H1 (cell line): ENCODE measurements around the gene TRHDE. TPM values are rescaled to one million over a fixed set of nuclear protein-coding genes. Genes with fewer than 3 reads are reported as not detected.

ENCODE experiments used
- CTCF ChIA-PET: fragments of 300-600 bp; sonication (Branson Sonifier 250); formaldehyde crosslinking; loops from one replicate; lab custom pipeline; 2021; ENCODE audit not compliant: partially characterized antibody; lab: Charles Lee
- POLR2A ChIA-PET: fragments of 300-600 bp; sonication (Branson Sonifier 250); formaldehyde crosslinking; loops from one replicate; lab custom pipeline; 2021; ENCODE audit warnings: inconsistent platforms; ENCODE audit not compliant: partially characterized antibody; lab: Charles Lee
- DNase-seq, 2 experiments: peaks; one replicate each; pipeline versions ENCODE4 v3.0.0 to v3.0.0-alpha.2; 2010 to 2022; ENCODE audit warnings: low spot score in 2 of 2, low read depth in 1 of 2, mixed read lengths in 1 of 2
- FAIRE-seq: peaks from 2 replicates; lab custom pipeline; 2011; peaks lifted over from hg19 to GRCh38; lab: Jason Lieb, UNC
- H2AFZ ChIP-seq: 2 replicates; pipeline ENCODE4 v1.8.1; 2012; ENCODE audit warnings: low read length, inconsistent platforms
- H2AK5ac ChIP-seq: 2 replicates; pipeline ENCODE4 v1.6.1; 2013; ENCODE audit warnings: low read depth, low read length
- H2BK120ac ChIP-seq: replicated peaks from 2 replicates; pipeline ENCODE3; 2013; ENCODE audit warnings: low read depth, low read length, inconsistent platforms
- H2BK12ac ChIP-seq: 2 replicates; pipeline ENCODE4 v1.6.1; 2013; ENCODE audit warnings: low read depth, low read length
- H2BK15ac ChIP-seq: 2 replicates; pipeline ENCODE4 v1.6.1; 2013; ENCODE audit warnings: low read length
- H2BK20ac ChIP-seq: 2 replicates; pipeline ENCODE4 v1.6.1; 2013; ENCODE audit warnings: low read length
- H2BK5ac ChIP-seq: 2 replicates; pipeline ENCODE4 v1.6.1; 2013; ENCODE audit warnings: low read depth, low read length
- H3K14ac ChIP-seq: 2 replicates; pipeline ENCODE4 v1.6.1; 2013; ENCODE audit warnings: inconsistent platforms; ENCODE audit not compliant: insufficient read length
- H3K18ac ChIP-seq: 2 replicates; pipeline ENCODE4 v1.6.1; 2013; ENCODE audit warnings: low read length; ENCODE audit errors: extremely low read depth
- H3K23ac ChIP-seq: 2 replicates; pipeline ENCODE4 v1.6.1; 2013; ENCODE audit warnings: inconsistent platforms; ENCODE audit not compliant: insufficient read length
- H3K23me2 ChIP-seq: 2 replicates; pipeline ENCODE4 v1.6.1; 2013; ENCODE audit warnings: low read depth, low read length
- H3K27ac ChIP-seq: 2 replicates; pipeline ENCODE4 v1.6.1; 2011; ENCODE audit warnings: low read depth, low read length, inconsistent platforms
- H3K27me3 ChIP-seq, 4 experiments: replicated peaks in 1 of 4; 1 replicate in 1 of 4; 2 replicates in 3 of 4; pipeline versions ENCODE4 v1.6.1 to v1.8.1; 2011 to 2013; ENCODE audit warnings: low read length in 3 of 4, mild to moderate bottlenecking in 3 of 4, inconsistent platforms in 2 of 4, mixed read lengths in 2 of 4, moderate library complexity in 1 of 4; ENCODE audit not compliant: control insufficient read depth in 3 of 4, insufficient read depth in 3 of 4; ENCODE audit errors: extremely low read depth in 1 of 4
- H3K36me3 ChIP-seq, 4 experiments: 2 replicates each; pipeline versions ENCODE4 v1.6.1 to v1.8.1; 2011 to 2013; ENCODE audit warnings: mild to moderate bottlenecking in 4 of 4, low read length in 3 of 4, moderate library complexity in 2 of 4, control low read depth in 1 of 4, inconsistent platforms in 1 of 4; ENCODE audit not compliant: insufficient read depth in 4 of 4, control insufficient read depth in 2 of 4
- H3K4ac ChIP-seq: replicated peaks from 2 replicates; pipeline ENCODE3; 2013; ENCODE audit warnings: low read length, low read depth, mixed read lengths, inconsistent platforms; ENCODE audit not compliant: insufficient read length
- H3K4me1 ChIP-seq, 4 experiments: replicated peaks in 1 of 4; 1 replicate in 1 of 4; 2 replicates in 3 of 4; pipeline versions ENCODE4 v1.6.1 to v1.8.1; 2011 to 2013; ENCODE audit warnings: low read length in 3 of 4, inconsistent platforms in 2 of 4, mixed read lengths in 1 of 4; ENCODE audit not compliant: insufficient read depth in 4 of 4, control insufficient read depth in 3 of 4
- H3K4me2 ChIP-seq, 2 experiments: 2 replicates each; pipeline versions ENCODE4 v1.6.1 to v1.8.1; 2011 to 2013; ENCODE audit warnings: low read depth in 2 of 2, low read length in 2 of 2, control low read depth in 1 of 2, inconsistent platforms in 1 of 2, mild to moderate bottlenecking in 1 of 2; ENCODE audit not compliant: insufficient read depth in 1 of 2
- H3K4me3 ChIP-seq, 4 experiments: fragments of 200-600, 300-600 bp in 1 of 4; sonication (generic), shearing (Covaris generic), sonication (Bioruptor Twin) in 1 of 4; 2 replicates each; pipeline versions ENCODE4 v1.5.1 to v1.8.1; 2011 to 2016; ENCODE audit warnings: low read length in 4 of 4, low read depth in 3 of 4, control low read depth in 2 of 4, inconsistent platforms in 2 of 4, mild to moderate bottlenecking in 2 of 4, mixed read lengths in 1 of 4, moderate library complexity in 1 of 4; ENCODE audit not compliant: insufficient read depth in 2 of 4; ENCODE audit errors: extremely low read depth in 1 of 4
- H3K56ac ChIP-seq: replicated peaks from 2 replicates; pipeline ENCODE3; 2013; ENCODE audit warnings: low read depth, mild to moderate bottlenecking, mixed read lengths, low read length, inconsistent platforms; ENCODE audit not compliant: insufficient read length
- H3K79me1 ChIP-seq: 2 replicates; pipeline ENCODE4 v1.6.1; 2013; ENCODE audit warnings: low read depth, low read length, control low read depth
- H3K79me2 ChIP-seq, 2 experiments: 2 replicates each; pipeline versions ENCODE4 v1.6.1 to v1.8.1; 2012 to 2013; ENCODE audit warnings: low read length in 2 of 2, mild to moderate bottlenecking in 2 of 2, inconsistent platforms in 1 of 2; ENCODE audit not compliant: insufficient read depth in 2 of 2, control insufficient read depth in 1 of 2
- H3K9ac ChIP-seq, 4 experiments: replicated peaks in 1 of 4; 1 replicate in 1 of 4; 2 replicates in 3 of 4; pipeline versions ENCODE4 v1.6.1 to v1.8.1; 2011 to 2013; ENCODE audit warnings: low read depth in 3 of 4, low read length in 3 of 4, control low read depth in 2 of 4, mild to moderate bottlenecking in 2 of 4, moderate library complexity in 2 of 4, inconsistent platforms in 1 of 4; ENCODE audit errors: extremely low read depth in 1 of 4
- H3K9me3 ChIP-seq, 2 experiments: 2 replicates each; pipeline versions ENCODE4 v1.6.1 to v1.8.1; 2012 to 2013; ENCODE audit warnings: mild to moderate bottlenecking in 2 of 2, moderate library complexity in 2 of 2, control low read depth in 1 of 2, inconsistent platforms in 1 of 2, low read depth in 1 of 2, low read length in 1 of 2, mixed read lengths in 1 of 2; ENCODE audit not compliant: insufficient read depth in 2 of 2
- H4K20me1 ChIP-seq, 2 experiments: replicated peaks in 1 of 2; 2 replicates each; pipeline versions ENCODE3 to v1.8.1; 2011 to 2013; ENCODE audit warnings: inconsistent platforms in 2 of 2, low read length in 2 of 2, mild to moderate bottlenecking in 1 of 2; ENCODE audit not compliant: insufficient read depth in 2 of 2, control insufficient read depth in 1 of 2
- H4K5ac ChIP-seq: 2 replicates; pipeline ENCODE4 v1.6.1; 2013; ENCODE audit warnings: low read length, low read depth, mixed read lengths, inconsistent platforms; ENCODE audit not compliant: insufficient read length
- H4K8ac ChIP-seq: 2 replicates; pipeline ENCODE4 v1.8.0; 2013; ENCODE audit warnings: mild to moderate bottlenecking, moderate library complexity, low read length, inconsistent platforms; ENCODE audit not compliant: insufficient read depth; ENCODE audit errors: extremely low read depth
- H4K91ac ChIP-seq: replicated peaks from 2 replicates; pipeline ENCODE3; 2013; ENCODE audit warnings: low read length, mixed read lengths, inconsistent platforms; ENCODE audit not compliant: insufficient read length
- ATF3 ChIP-seq: IDR thresholded peaks from 2 replicates; pipeline ENCODE4 v1.6.1; 2011; ENCODE audit warnings: low read depth, mild to moderate bottlenecking, low read length; ENCODE audit not compliant: insufficient read depth
- BRCA1 ChIP-seq: IDR thresholded peaks from 2 replicates; pipeline ENCODE4 v1.6.1; 2012; ENCODE audit warnings: low read depth, low read length, improper control_type of control experiment
- CTCF ChIP-seq, 3 experiments: IDR thresholded peaks; 1 replicate in 2 of 3; 2 replicates in 1 of 3; pipeline versions ENCODE4 v1.5.1 to v1.6.1; 2011; ENCODE audit warnings: low read length in 3 of 3, mild to moderate bottlenecking in 3 of 3, inconsistent platforms in 2 of 3, low read depth in 1 of 3, moderate library complexity in 1 of 3; ENCODE audit not compliant: insufficient read depth in 1 of 3; ENCODE audit errors: control extremely low read depth in 1 of 3
- KDM4A ChIP-seq: IDR thresholded peaks from one replicate; pipeline ENCODE4 v1.7.1; 2012; ENCODE audit warnings: low read depth, mild to moderate bottlenecking, moderate library complexity, low read length, inconsistent platforms; ENCODE audit not compliant: severe bottlenecking
- RAD21 ChIP-seq, 2 experiments: IDR thresholded peaks in 1 of 2; conservative IDR thresholded peaks in 1 of 2; 2 replicates each; pipeline ENCODE4 v1.6.1; 2011; ENCODE audit warnings: low read depth in 2 of 2, low read length in 2 of 2, improper control_type of control experiment in 1 of 2, inconsistent platforms in 1 of 2, mild to moderate bottlenecking in 1 of 2, moderate library complexity in 1 of 2
- SIX5 ChIP-seq: IDR thresholded peaks from 2 replicates; pipeline ENCODE4 v1.6.1; 2011; ENCODE audit warnings: mild to moderate bottlenecking, low read depth, low read length
- TBP ChIP-seq: IDR thresholded peaks from 2 replicates; pipeline ENCODE4 v1.6.1; 2011; ENCODE audit warnings: low read depth, low read length, improper control_type of control experiment
- WGBS, 2 experiments: shearing (Covaris generic) in 1 of 2; methylation state at CpG; one replicate each; pipeline versions ENCODE4 v1.1.6 to v1.1.7; 2013 to 2015; ENCODE audit warnings: low lambda C conversion rate in 2 of 2, mixed read lengths in 2 of 2, inconsistent platforms in 1 of 2, low coverage in 1 of 2, missing lambda C conversion rate in 1 of 2; ENCODE audit not compliant: insufficient replicate concordance in 2 of 2, insufficient coverage in 1 of 2, insufficient read length in 1 of 2; ENCODE audit errors: extremely low coverage in 1 of 2, missing lambda C conversion rate in 1 of 2; 5-methylcytosine and 5-hydroxymethylcytosine counted together
- polyA plus RNA-seq, 7 experiments: library from polyadenylated mRNA; depleted of rRNA in 3 of 7; stranded (reverse) in 5 of 7; unstranded in 2 of 7; fragments of >200 nt in 5 of 7; fragments of 200-250 nt in 2 of 7; gene quantifications; 1 replicate in 5 of 7; 2 replicates in 1 of 7; 4 replicates in 1 of 7; pipeline versions ENCODE4 v1.2.1 to v1.2.3, GENCODE V29; 2011 to 2013; ENCODE audit warnings: missing spikeins in 2 of 7, mixed read lengths in 2 of 7
- total RNA-seq: library from RNA; stranded (reverse); fragmentation: NEBNext Ultra II Directional; extraction: Animal tissue kit (Norgen Biotek cat#: 25700); gene quantifications from 2 replicates; pipeline ENCODE4 v1.2.1, GENCODE V29; 2021

Gene TRHDE
- total and polyA plus RNA-seq, 2 of the 8 experiments (the other 6 are each of a cell fraction or from before 2014, with no cell fraction given), result 1.3 to 5.0 TPM

GRCh38 chr12:72330301-72330700, 58.1 kb downstream of the TRHDE start:
- H4K5ac ChIP-seq, result no peak overlapping the region
- WGBS, 2 experiments, result 80% methylated on average over 9 of the region's 9 CpGs; no CpG with 5 or more reads in 1 of the 2 experiments
- no peaks in the 10 kb centered on the region for H3K79me2 ChIP-seq
- DNase-seq (no peak), FAIRE-seq (peak; percentile 7)
- H3K23ac ChIP-seq, result no peak overlapping the region
- no peaks in the 10 kb centered on the region for H3K27me3 ChIP-seq
- no peak overlapping the region for H2BK15ac ChIP-seq
- ChIA-PET CTCF (interaction anchor here (0.7 to 2.7 kb wide), 8 partner anchors 12 to 195 kb away, joined by 3 to 7 read pairs (median 3); no protein-coding TSS in a partner anchor), POLR2A (no interaction called here)
- no peaks in the 10 kb centered on the region for H3K79me1 ChIP-seq
- no peak overlapping the region for H3K4ac ChIP-seq
- peaks cover 0 to 3% (median 0%) of the 10 kb centered on the region in 4 experiments; a peak in 1 of 7 replicates for H3K4me1 ChIP-seq
- H3K4me3 ChIP-seq, result no peak overlapping the region
- H4K91ac ChIP-seq, result no peak overlapping the region
- no peak overlapping the region for H4K8ac ChIP-seq
- H3K23me2 ChIP-seq, result no peaks in the 10 kb centered on the region
- H2BK20ac ChIP-seq, result no peak overlapping the region
- no peak overlapping the region for H3K18ac ChIP-seq
- no peak overlapping the region for H3K27ac ChIP-seq
- TF ChIP-seq RAD21 (IDR thresholded peaks at IDR 0.05 in 1 of 2, conservative IDR thresholded peaks at IDR 0.05 in 1 of 2; ENCODE audit: low read depth in 2 of 2, low read length in 2 of 2) (peak in 1 of 2 experiments; percentile 37; a peak in 2 of 4 replicates), SIX5 (no peak), CTCF (IDR thresholded peaks at IDR 0.05; ENCODE audit: control extremely low read depth in 1 of 3, insufficient read depth in 1 of 3, low read depth in 1 of 3, low read length in 3 of 3) (peak in 2 of 3 experiments; percentile 27 to 33; a peak in 2 of 4 replicates), TBP (peak; percentile 87), KDM4A (no peak), BRCA1 (no peak), ATF3 (no peak)
- H3K14ac ChIP-seq, result no peak overlapping the region
- no peak overlapping the region for H3K4me2 ChIP-seq
- no peaks in the 10 kb centered on the region for H4K20me1 ChIP-seq
- no peak overlapping the region for H2AK5ac ChIP-seq
- no peaks in the 10 kb centered on the region for H3K36me3 ChIP-seq
- H2BK5ac ChIP-seq, result no peak overlapping the region
- H3K56ac ChIP-seq, result no peak overlapping the region
- H2BK120ac ChIP-seq, result no peak overlapping the region
- H3K9ac ChIP-seq, result no peak overlapping the region
- no peak overlapping the region for H2BK12ac ChIP-seq
- H3K9me3 ChIP-seq, result no peaks in the 10 kb centered on the region
- no peak overlapping the region for H2AFZ ChIP-seq
